ENCODE data around the gene SHB. TPM values are rescaled to one million over a fixed set of nuclear protein-coding genes. Genes with fewer than 3 reads are reported as not detected.
A peak's percentile ranks its signal among the peaks of the same experiment; 100 is the strongest.

Gene SHB
- total and polyA plus RNA-seq, 2 of the 13 experiments (the other 11 are each of a cell fraction or from before 2014, with no cell fraction given), result 19.4 to 20.7 TPM

DNA sequence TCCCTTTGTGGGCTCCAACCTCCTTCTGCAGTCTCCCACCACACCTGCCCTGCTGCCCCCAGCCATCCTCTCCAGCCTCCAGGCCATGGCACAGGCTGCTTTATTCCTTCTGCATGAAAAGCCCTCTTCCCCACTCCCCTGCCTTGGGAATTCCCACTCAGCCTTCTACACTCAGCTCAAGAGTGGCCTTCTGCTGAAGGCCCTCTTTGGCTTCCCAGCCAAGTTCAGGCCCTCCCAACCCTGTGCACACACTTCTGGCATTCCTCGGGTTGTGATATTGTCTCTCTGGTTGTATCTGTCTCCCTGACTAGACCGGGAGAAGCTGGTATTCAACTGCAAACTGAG is 5.7 kb downstream of the SHB start (continued):
- TF ChIP-seq KMT2A (CRISPR knock-in tag; IDR thresholded peaks at IDR 0.05) (peak; percentile 52; the same call in 1 of the 2 replicates), FIP1L1 (IDR thresholded peaks at IDR 0.05; ENCODE audit: borderline replicate concordance, insufficient read depth, low read depth, low read length) (no peak), RBM22 (optimal IDR thresholded peaks at IDR 0.05; ENCODE audit: low read length) (peak; percentile 50), ZNF776 (CRISPR knock-in tag; IDR thresholded peaks at IDR 0.05) (no peak), THYN1 (CRISPR knock-in tag; IDR thresholded peaks at IDR 0.05; ENCODE audit: borderline replicate concordance, low read depth) (no peak), REXO4 (CRISPR knock-in tag; IDR thresholded peaks at IDR 0.05; ENCODE audit: borderline replicate concordance) (no peak), DR1 (CRISPR knock-in tag; IDR thresholded peaks at IDR 0.05) (no peak), IKZF1 (IDR thresholded peaks at IDR 0.05) (no peak), UBTF (CRISPR knock-in tag; IDR thresholded peaks at IDR 0.05) (peak; percentile 9; the same call in 1 of the 2 replicates), ZBTB43 (CRISPR knock-in tag; conservative IDR thresholded peaks at IDR 0.05) (no peak), ZNF687 (CRISPR knock-in tag; IDR thresholded peaks at IDR 0.05) (peak; percentile 68), REL (CRISPR knock-in tag; conservative IDR thresholded peaks at IDR 0.05) (no peak), SAP130 (CRISPR knock-in tag; IDR thresholded peaks at IDR 0.05; ENCODE audit: low read depth) (peak; percentile 3; the same call in 1 of the 2 replicates)
- TF ChIP-seq, protein P1, sequence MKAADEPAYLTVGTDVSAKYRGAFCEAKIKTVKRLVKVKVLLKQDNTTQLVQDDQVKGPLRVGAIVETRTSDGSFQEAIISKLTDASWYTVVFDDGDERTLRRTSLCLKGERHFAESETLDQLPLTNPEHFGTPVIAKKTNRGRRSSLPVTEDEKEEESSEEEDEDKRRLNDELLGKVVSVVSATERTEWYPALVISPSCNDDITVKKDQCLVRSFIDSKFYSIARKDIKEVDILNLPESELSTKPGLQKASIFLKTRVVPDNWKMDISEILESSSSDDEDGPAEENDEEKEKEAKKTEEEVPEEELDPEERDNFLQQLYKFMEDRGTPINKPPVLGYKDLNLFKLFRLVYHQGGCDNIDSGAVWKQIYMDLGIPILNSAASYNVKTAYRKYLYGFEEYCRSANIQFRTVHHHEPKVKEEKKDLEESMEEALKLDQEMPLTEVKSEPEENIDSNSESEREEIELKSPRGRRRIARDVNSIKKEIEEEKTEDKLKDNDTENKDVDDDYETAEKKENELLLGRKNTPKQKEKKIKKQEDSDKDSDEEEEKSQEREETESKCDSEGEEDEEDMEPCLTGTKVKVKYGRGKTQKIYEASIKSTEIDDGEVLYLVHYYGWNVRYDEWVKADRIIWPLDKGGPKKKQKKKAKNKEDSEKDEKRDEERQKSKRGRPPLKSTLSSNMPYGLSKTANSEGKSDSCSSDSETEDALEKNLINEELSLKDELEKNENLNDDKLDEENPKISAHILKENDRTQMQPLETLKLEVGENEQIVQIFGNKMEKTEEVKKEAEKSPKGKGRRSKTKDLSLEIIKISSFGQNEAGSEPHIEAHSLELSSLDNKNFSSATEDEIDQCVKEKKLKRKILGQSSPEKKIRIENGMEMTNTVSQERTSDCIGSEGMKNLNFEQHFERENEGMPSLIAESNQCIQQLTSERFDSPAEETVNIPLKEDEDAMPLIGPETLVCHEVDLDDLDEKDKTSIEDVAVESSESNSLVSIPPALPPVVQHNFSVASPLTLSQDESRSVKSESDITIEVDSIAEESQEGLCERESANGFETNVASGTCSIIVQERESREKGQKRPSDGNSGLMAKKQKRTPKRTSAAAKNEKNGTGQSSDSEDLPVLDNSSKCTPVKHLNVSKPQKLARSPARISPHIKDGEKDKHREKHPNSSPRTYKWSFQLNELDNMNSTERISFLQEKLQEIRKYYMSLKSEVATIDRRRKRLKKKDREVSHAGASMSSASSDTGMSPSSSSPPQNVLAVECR (CRISPR knock-in tag; IDR thresholded peaks at IDR 0.05; ENCODE audit: borderline replicate concordance), result no peak
- TF ChIP-seq, protein P2, sequence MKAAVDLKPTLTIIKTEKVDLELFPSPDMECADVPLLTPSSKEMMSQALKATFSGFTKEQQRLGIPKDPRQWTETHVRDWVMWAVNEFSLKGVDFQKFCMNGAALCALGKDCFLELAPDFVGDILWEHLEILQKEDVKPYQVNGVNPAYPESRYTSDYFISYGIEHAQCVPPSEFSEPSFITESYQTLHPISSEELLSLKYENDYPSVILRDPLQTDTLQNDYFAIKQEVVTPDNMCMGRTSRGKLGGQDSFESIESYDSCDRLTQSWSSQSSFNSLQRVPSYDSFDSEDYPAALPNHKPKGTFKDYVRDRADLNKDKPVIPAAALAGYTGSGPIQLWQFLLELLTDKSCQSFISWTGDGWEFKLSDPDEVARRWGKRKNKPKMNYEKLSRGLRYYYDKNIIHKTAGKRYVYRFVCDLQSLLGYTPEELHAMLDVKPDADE (CRISPR knock-in tag; IDR thresholded peaks at IDR 0.05), result no peak
- TF ChIP-seq, protein P3, sequence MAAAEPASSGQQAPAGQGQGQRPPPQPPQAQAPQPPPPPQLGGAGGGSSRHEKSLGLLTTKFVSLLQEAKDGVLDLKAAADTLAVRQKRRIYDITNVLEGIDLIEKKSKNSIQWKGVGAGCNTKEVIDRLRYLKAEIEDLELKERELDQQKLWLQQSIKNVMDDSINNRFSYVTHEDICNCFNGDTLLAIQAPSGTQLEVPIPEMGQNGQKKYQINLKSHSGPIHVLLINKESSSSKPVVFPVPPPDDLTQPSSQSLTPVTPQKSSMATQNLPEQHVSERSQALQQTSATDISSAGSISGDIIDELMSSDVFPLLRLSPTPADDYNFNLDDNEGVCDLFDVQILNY (CRISPR knock-in tag; conservative IDR thresholded peaks at IDR 0.05), result no peak

All from HepG2 (cell line).